Natural killer cell treated with Interleukin-12 subunit alpha and Interleukin-12 subunit beta and Interleukin-15 and Interleukin-18, amount 100 ng/mL, for 72 hours (primary cell): ENCODE measurements around the gene WBP11. TPM values are rescaled to one million over a fixed set of nuclear protein-coding genes. Genes with fewer than 3 reads are reported as not detected.
"Not testable (repeated sequence)": the region's sequence is repeated elsewhere in the genome, so short reads cannot be mapped to it uniquely, and the experiment has no call there.

Experiments
- ATAC-seq, 2 donors: fragments of 150-1000 bp; cut with Tn5 transposase in 1 of 2; sonication (Bioruptor Pico), chemical (Tn5 transposase) in 1 of 2; 2 replicates each; pipeline ENCODE4 v1.10.0; 2021
- DNase-seq: peaks from one replicate; pipeline ENCODE4 v3.0.0; 2022; ENCODE audit warnings: low spot score
- H3K27ac Mint-ChIP-seq, 2 donors: 1 replicate in 1 of 2; 2 replicates in 1 of 2; pipeline ENCODE4 v1.8.0; 2022; ENCODE audit warnings: mixed read lengths in 2 of 2, mild to moderate bottlenecking in 1 of 2, moderate library complexity in 1 of 2
- H3K27me3 Mint-ChIP-seq, 2 donors: 1 replicate in 1 of 2; 2 replicates in 1 of 2; pipeline ENCODE4 v1.8.0; 2022; ENCODE audit warnings: mixed read lengths in 2 of 2
- H3K36me3 Mint-ChIP-seq: one replicate; pipeline ENCODE4 v1.8.0; 2022; ENCODE audit warnings: mixed read lengths
- H3K4me1 Mint-ChIP-seq, 2 donors: 1 replicate in 1 of 2; 2 replicates in 1 of 2; pipeline ENCODE4 v1.8.0; 2022; ENCODE audit warnings: low read depth in 2 of 2, mixed read lengths in 2 of 2, mild to moderate bottlenecking in 1 of 2
- H3K4me3 Mint-ChIP-seq: one replicate; pipeline ENCODE4 v1.8.0; 2022; ENCODE audit warnings: mixed read lengths
- H3K9me3 Mint-ChIP-seq: 2 replicates; pipeline ENCODE4 v1.8.0; 2022; ENCODE audit warnings: mixed read lengths
- total RNA-seq, 2 donors: library from RNA; stranded (reverse); gene quantifications; one replicate each; pipeline ENCODE4 v1.2.3, GENCODE V29; 2022

WBP11 gene
- total RNA-seq, 2 donors from 2014 or later = 74.0 to 96.2 TPM

GRCh38 chr12:14774074-14774905 is 29.0 kb downstream of the WBP11 start:
- peaks cover 56 to 58% of the 10 kb centered on the region in 2 donors for H3K4me1 Mint-ChIP-seq
- no peaks in the 10 kb centered on the region for H3K36me3 Mint-ChIP-seq
- peak overlapping the region; percentile 96 for H3K4me3 Mint-ChIP-seq
- H3K9me3 Mint-ChIP-seq = no peaks in the 10 kb centered on the region
- DNase-seq (peak; percentile 94), ATAC-seq (peak; percentile 82 to 86)
- H3K27me3 Mint-ChIP-seq = no peaks in the 10 kb centered on the region
- H3K27ac Mint-ChIP-seq = peak overlapping the region; percentile 98 to 100

GRCh38 chr12:14773685-14774073 is 29.6 kb downstream of the WBP11 start:
- Mint-ChIP-seq H3K9me3 (no peaks in the 10 kb centered on the region), H3K4me1 (peaks cover 62 to 64% of the 10 kb centered on the region in 2 donors), H3K27me3 (no peaks in the 10 kb centered on the region), H3K36me3 (no peaks in the 10 kb centered on the region), H3K4me3 (peak overlapping the region; percentile 96), H3K27ac (peak overlapping the region; percentile 98 to 100)
- peak; percentile 1 to 2 for ATAC-seq
- peak; percentile 61 for DNase-seq

- H3K4me3 Mint-ChIP-seq = peak overlapping the region; percentile 96
- no peaks in the 10 kb centered on the region for H3K9me3 Mint-ChIP-seq
- no peaks in the 10 kb centered on the region for H3K36me3 Mint-ChIP-seq
- ATAC-seq (no peak), DNase-seq (no peak)
- peak overlapping the region; percentile 98 to 100 for H3K27ac Mint-ChIP-seq
- peaks cover 63 to 67% of the 10 kb centered on the region in 2 donors for H3K4me1 Mint-ChIP-seq
- no peaks in the 10 kb centered on the region for H3K27me3 Mint-ChIP-seq
These were observed 30.3 kb downstream of the WBP11 start for GRCh38 chr12:14772946-14773345.

- no peak for ATAC-seq
- Mint-ChIP-seq H3K36me3 (peaks cover 4% of the 10 kb centered on the region), H3K27me3 (no peaks in the 10 kb centered on the region), H3K4me1 (peaks cover 73% of the 10 kb centered on the region in 2 donors), H3K27ac (peak overlapping the region; percentile 98 to 100), H3K4me3 (peak overlapping the region; percentile 93), H3K9me3 (no peaks in the 10 kb centered on the region)
- DNase-seq = no peak
These were observed 31.6 kb downstream of the WBP11 start for GRCh38 chr12:14771651-14772137.

- Mint-ChIP-seq H3K27ac (peak overlapping the region; percentile 98 to 100), H3K9me3 (peaks cover 3% of the 10 kb centered on the region), H3K4me3 (peak overlapping the region; percentile 93), H3K27me3 (no peaks in the 10 kb centered on the region), H3K4me1 (peaks cover 70 to 72% of the 10 kb centered on the region in 2 donors), H3K36me3 (peaks cover 9% of the 10 kb centered on the region)
- ATAC-seq (peak; percentile 68 to 79), DNase-seq (peak; percentile 95)
These were observed 32.5 kb downstream of the WBP11 start for GRCh38 chr12:14770496-14771461.

GRCh38 chr12:14769969-14770495 is 33.2 kb downstream of the WBP11 start:
- Mint-ChIP-seq H3K36me3 (peaks cover 11% of the 10 kb centered on the region), H3K27ac (peak overlapping the region; percentile 98 to 100), H3K9me3 (peaks cover 6% of the 10 kb centered on the region), H3K27me3 (no peaks in the 10 kb centered on the region), H3K4me1 (peaks cover 64 to 72% of the 10 kb centered on the region in 2 donors), H3K4me3 (peak overlapping the region; percentile 93)
- peak; percentile 85 for DNase-seq
- peak; percentile 59 to 73 for ATAC-seq

GRCh38 chr12:14769466-14769968 is 33.8 kb downstream of the WBP11 start:
- peak; percentile 68 for DNase-seq
- Mint-ChIP-seq H3K36me3 (peaks cover 11% of the 10 kb centered on the region), H3K4me1 (peaks cover 59 to 67% of the 10 kb centered on the region in 2 donors), H3K27me3 (no peaks in the 10 kb centered on the region), H3K27ac (peak overlapping the region; percentile 98 to 100), H3K4me3 (peak overlapping the region; percentile 93), H3K9me3 (peaks cover 6% of the 10 kb centered on the region)
- ATAC-seq = no peak

- no peaks in the 10 kb centered on the region for H3K27me3 Mint-ChIP-seq
- peak overlapping the region; percentile 93 for H3K4me3 Mint-ChIP-seq
- peaks cover 6% of the 10 kb centered on the region for H3K9me3 Mint-ChIP-seq
- peaks cover 11% of the 10 kb centered on the region for H3K36me3 Mint-ChIP-seq
- ATAC-seq (no peak), DNase-seq (no peak)
- H3K27ac Mint-ChIP-seq = peak overlapping the region; percentile 98 to 100
- peaks cover 54 to 61% of the 10 kb centered on the region in 2 donors for H3K4me1 Mint-ChIP-seq
These were observed 34.4 kb downstream of the WBP11 start for GRCh38 chr12:14768823-14769405.

GRCh38 chr12:14767617-14768016 is 35.7 kb downstream of the WBP11 start:
- H3K4me1 Mint-ChIP-seq = peaks cover 51 to 57% of the 10 kb centered on the region in 2 donors
- no peak for DNase-seq

GRCh38 chr12:14766649-14767215 is 36.5 kb downstream of the WBP11 start:
- no peak overlapping the region for H3K4me3 Mint-ChIP-seq
- peaks cover 19% of the 10 kb centered on the region for H3K36me3 Mint-ChIP-seq
- DNase-seq (no peak), ATAC-seq (no peak)
- peaks cover 6% of the 10 kb centered on the region for H3K9me3 Mint-ChIP-seq
- peak overlapping the region in 1 of 2 donors; percentile 66 for H3K27ac Mint-ChIP-seq
- peaks cover 45 to 53% of the 10 kb centered on the region in 2 donors for H3K4me1 Mint-ChIP-seq
- H3K27me3 Mint-ChIP-seq = no peaks in the 10 kb centered on the region

More at GRCh38 chr12:14767617-14768016, 35.7 kb downstream of the WBP11 start:
- H3K27ac Mint-ChIP-seq = peak overlapping the region in 1 of 2 donors; percentile 66
- ATAC-seq = no peak
- H3K4me3 Mint-ChIP-seq = peak overlapping the region; percentile 38
- H3K36me3 Mint-ChIP-seq = peaks cover 11% of the 10 kb centered on the region
- H3K9me3 Mint-ChIP-seq = peaks cover 6% of the 10 kb centered on the region
- no peaks in the 10 kb centered on the region for H3K27me3 Mint-ChIP-seq

- not testable (repeated sequence) for H3K4me3 Mint-ChIP-seq, ATAC-seq, H3K9me3 Mint-ChIP-seq, H3K27ac Mint-ChIP-seq, H3K27me3 Mint-ChIP-seq, DNase-seq
- Mint-ChIP-seq H3K4me1 (peaks cover 39 to 47% of the 10 kb centered on the region in 2 donors), H3K36me3 (peaks cover 21% of the 10 kb centered on the region)
These were observed 37.3 kb downstream of the WBP11 start for GRCh38 chr12:14766020-14766419.

GRCh38 chr12:14765398-14765797 is 37.9 kb downstream of the WBP11 start:
- Mint-ChIP-seq H3K9me3 (peaks cover 6% of the 10 kb centered on the region), H3K4me1 (peaks cover 34 to 43% of the 10 kb centered on the region in 2 donors), H3K4me3 (no peak overlapping the region), H3K36me3 (peaks cover 21% of the 10 kb centered on the region), H3K27me3 (no peaks in the 10 kb centered on the region), H3K27ac (no peak overlapping the region)
- ATAC-seq = no peak
- DNase-seq = no peak
